ENCODE measurements around the gene RNF223.
"Not testable (repeated sequence)": the region's sequence is repeated elsewhere in the genome, so short reads cannot be mapped to it uniquely, and the experiment has no call there.

DNA sequence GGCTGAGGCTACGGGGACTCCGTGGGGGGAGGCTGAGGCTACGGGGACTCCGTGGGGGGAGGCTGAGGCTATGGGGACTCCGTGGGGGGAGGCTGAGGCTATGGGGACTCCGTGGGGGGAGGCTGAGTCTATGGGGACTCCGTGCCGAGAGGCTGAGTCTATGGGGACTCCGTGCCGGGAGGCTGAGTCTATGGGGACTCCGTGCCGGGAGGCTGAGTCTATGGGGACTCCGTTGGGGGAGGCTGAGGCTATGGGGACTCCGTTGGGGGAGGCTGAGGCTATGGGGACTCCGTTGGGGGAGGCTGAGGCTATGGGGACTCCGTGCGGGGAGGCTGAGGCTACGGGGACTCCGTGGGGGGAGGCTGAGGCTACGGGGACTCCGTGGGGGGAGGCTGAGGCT lies 3.3 kb upstream of the RNF223 start:
- TF ChIP-seq, protein P1, sequence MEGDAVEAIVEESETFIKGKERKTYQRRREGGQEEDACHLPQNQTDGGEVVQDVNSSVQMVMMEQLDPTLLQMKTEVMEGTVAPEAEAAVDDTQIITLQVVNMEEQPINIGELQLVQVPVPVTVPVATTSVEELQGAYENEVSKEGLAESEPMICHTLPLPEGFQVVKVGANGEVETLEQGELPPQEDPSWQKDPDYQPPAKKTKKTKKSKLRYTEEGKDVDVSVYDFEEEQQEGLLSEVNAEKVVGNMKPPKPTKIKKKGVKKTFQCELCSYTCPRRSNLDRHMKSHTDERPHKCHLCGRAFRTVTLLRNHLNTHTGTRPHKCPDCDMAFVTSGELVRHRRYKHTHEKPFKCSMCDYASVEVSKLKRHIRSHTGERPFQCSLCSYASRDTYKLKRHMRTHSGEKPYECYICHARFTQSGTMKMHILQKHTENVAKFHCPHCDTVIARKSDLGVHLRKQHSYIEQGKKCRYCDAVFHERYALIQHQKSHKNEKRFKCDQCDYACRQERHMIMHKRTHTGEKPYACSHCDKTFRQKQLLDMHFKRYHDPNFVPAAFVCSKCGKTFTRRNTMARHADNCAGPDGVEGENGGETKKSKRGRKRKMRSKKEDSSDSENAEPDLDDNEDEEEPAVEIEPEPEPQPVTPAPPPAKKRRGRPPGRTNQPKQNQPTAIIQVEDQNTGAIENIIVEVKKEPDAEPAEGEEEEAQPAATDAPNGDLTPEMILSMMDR (IDR thresholded peaks at IDR 0.05; ENCODE audit: control extremely low read depth in 1 of 3, insufficient read depth in 1 of 3, low read depth in 1 of 3, low read length in 3 of 3), result not testable (repeated sequence)
- TF ChIP-seq EZH2 (IDR thresholded peaks at IDR 0.05; ENCODE audit: low read depth, low read length, severe bottlenecking); SRF (IDR thresholded peaks at IDR 0.05; ENCODE audit: low read depth, low read length); EP300 (IDR thresholded peaks at IDR 0.05; ENCODE audit: borderline replicate concordance in 1 of 2, low read depth in 2 of 2, low read length in 2 of 2); POLR2A (IDR thresholded peaks at IDR 0.05; ENCODE audit: control extremely low read depth in 1 of 2, low read depth in 2 of 2, low read length in 2 of 2); RFX5 (IDR thresholded peaks at IDR 0.05; ENCODE audit: borderline replicate concordance, low read depth, low read length); MAFK (IDR thresholded peaks at IDR 0.05; ENCODE audit: low read depth, low read length); POLR2AphosphoS5 (IDR thresholded peaks at IDR 0.05; ENCODE audit: low read depth, low read length); GTF2F1 (IDR thresholded peaks at IDR 0.05; ENCODE audit: borderline replicate concordance, low read depth, low read length); CREB1 (IDR thresholded peaks at IDR 0.05); JUN (IDR thresholded peaks at IDR 0.05; ENCODE audit: low read depth, low read length); HDAC2 (IDR thresholded peaks at IDR 0.05; ENCODE audit: borderline replicate concordance in 1 of 2, low read depth in 2 of 2, low read length in 2 of 2): not testable (repeated sequence)
- TF ChIP-seq, protein P2, sequence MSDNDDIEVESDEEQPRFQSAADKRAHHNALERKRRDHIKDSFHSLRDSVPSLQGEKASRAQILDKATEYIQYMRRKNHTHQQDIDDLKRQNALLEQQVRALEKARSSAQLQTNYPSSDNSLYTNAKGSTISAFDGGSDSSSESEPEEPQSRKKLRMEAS (IDR thresholded peaks at IDR 0.05), result not testable (repeated sequence)

All from H1 (cell line).